ENCODE data around the gene PPP1R15A.

PPP1R15A gene

DNA sequence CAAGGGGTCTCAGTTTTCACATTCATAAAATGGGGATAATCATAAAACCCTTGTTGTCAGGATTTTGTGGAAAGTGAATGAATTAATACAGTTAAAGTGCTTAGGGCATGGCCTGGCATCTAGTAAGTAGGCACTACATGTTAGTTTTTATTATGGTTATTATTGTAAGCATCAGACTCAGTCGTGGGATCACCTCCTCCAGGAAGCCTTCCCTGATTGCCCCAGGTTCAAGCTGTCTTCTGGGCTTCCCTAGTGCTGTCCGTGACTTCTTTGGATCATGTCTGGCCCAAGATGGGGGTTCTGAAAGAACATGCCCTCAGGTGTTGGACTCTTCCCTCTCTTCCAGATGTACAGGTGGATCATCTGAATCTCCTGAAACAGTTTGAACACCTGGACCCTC lies 38.6 kb downstream of the PPP1R15A start:
- Histone ChIP-seq H4K20me1 (ENCODE audit: low read depth, low read length) (no peaks in the 10 kb centered on the region), H3K9me3 (ENCODE audit: insufficient read depth, low read length) (no peaks in the 10 kb centered on the region), H3K4me2 (ENCODE audit: low read depth, low read length, poor library complexity, severe bottlenecking) (no peak overlapping the region), H3F3A (ENCODE audit: insufficient read depth) (peaks cover 7% of the 10 kb centered on the region), H3K27me3 (ENCODE audit: low read length) (no peaks in the 10 kb centered on the region), H3K4me3 (ENCODE audit: insufficient read depth, low read length, poor library complexity, severe bottlenecking) (no peak overlapping the region), H3K36me3 (ENCODE audit: low read length) (0 out of 2 replicates have a peak, but pooled peaks cover 5% of the 10 kb centered on the region), H3K79me2 (ENCODE audit: insufficient read depth, low read length) (no peaks in the 10 kb centered on the region), H3K9me2 (replicated peaks; ENCODE audit: insufficient read depth, low read length) (no peaks in the 10 kb centered on the region), H3K27ac (ENCODE audit: low read depth, low read length) (no peak overlapping the region; the same call in 1 of the 2 replicates), H2AFZ (ENCODE audit: low read depth, low read length, severe bottlenecking) (no peak overlapping the region), H3K9ac (ENCODE audit: low read length) (no peak overlapping the region)
- TF ChIP-seq, protein P1, sequence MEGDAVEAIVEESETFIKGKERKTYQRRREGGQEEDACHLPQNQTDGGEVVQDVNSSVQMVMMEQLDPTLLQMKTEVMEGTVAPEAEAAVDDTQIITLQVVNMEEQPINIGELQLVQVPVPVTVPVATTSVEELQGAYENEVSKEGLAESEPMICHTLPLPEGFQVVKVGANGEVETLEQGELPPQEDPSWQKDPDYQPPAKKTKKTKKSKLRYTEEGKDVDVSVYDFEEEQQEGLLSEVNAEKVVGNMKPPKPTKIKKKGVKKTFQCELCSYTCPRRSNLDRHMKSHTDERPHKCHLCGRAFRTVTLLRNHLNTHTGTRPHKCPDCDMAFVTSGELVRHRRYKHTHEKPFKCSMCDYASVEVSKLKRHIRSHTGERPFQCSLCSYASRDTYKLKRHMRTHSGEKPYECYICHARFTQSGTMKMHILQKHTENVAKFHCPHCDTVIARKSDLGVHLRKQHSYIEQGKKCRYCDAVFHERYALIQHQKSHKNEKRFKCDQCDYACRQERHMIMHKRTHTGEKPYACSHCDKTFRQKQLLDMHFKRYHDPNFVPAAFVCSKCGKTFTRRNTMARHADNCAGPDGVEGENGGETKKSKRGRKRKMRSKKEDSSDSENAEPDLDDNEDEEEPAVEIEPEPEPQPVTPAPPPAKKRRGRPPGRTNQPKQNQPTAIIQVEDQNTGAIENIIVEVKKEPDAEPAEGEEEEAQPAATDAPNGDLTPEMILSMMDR (IDR thresholded peaks at IDR 0.05; ENCODE audit: insufficient read depth, low read length, poor library complexity, severe bottlenecking): no peak
- no peak for TF ChIP-seq EZH2phosphoT487 (conservative IDR thresholded peaks at IDR 0.05; ENCODE audit: low read length)

GRCh38 chr19:48913114-48913889 lies 41.1 kb downstream of the PPP1R15A start:
- H3K9me2 ChIP-seq (replicated peaks; ENCODE audit: insufficient read depth, low read length): no peaks in the 10 kb centered on the region
- no peak overlapping the region for H3K4me2 ChIP-seq (ENCODE audit: low read depth, low read length, poor library complexity, severe bottlenecking)
- no peaks in the 10 kb centered on the region for H4K20me1 ChIP-seq (ENCODE audit: low read depth, low read length)
- no peak overlapping the region for H3K4me3 ChIP-seq (ENCODE audit: insufficient read depth, low read length, poor library complexity, severe bottlenecking)
- H2AFZ ChIP-seq (ENCODE audit: low read depth, low read length, severe bottlenecking): no peak overlapping the region
- H3K27ac ChIP-seq (ENCODE audit: low read depth, low read length): no peak overlapping the region
- 0 out of 2 replicates have a peak, but pooled peaks cover 5% of the 10 kb centered on the region for H3K36me3 ChIP-seq (ENCODE audit: low read length)
- H3K9ac ChIP-seq (ENCODE audit: low read length): no peak overlapping the region
- no peaks in the 10 kb centered on the region for H3K79me2 ChIP-seq (ENCODE audit: insufficient read depth, low read length)
- H3F3A ChIP-seq (ENCODE audit: insufficient read depth): peaks cover 11% of the 10 kb centered on the region
- no peaks in the 10 kb centered on the region for H3K9me3 ChIP-seq (ENCODE audit: insufficient read depth, low read length)
- TF ChIP-seq EZH2phosphoT487 (conservative IDR thresholded peaks at IDR 0.05; ENCODE audit: low read length): no peak
- TF ChIP-seq, protein P1 (IDR thresholded peaks at IDR 0.05; ENCODE audit: insufficient read depth, low read length, poor library complexity, severe bottlenecking): no peak
- no peaks in the 10 kb centered on the region for H3K27me3 ChIP-seq (ENCODE audit: low read length)

DNA sequence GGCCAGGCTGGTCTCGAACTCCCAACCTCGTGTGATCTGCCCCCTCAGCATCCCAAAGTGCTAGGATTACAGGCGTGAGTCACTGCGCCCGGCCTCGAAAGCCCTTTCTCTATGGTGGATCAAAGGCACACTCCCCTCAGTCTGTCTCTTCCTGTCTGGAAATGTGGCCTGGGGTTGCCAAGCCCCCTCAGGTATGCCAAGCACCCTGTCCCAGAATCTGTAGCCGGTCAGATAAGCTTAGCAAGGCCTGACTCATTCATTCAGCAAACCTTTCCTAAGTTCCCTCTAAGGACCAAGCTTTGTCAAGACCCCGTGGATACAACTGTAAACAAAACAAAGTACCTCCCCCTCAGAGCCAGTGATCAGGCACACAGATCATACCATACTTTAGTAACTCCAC lies 42.0 kb downstream of the PPP1R15A start:
- H3K27ac ChIP-seq (ENCODE audit: low read depth, low read length): no peak overlapping the region
- no peak overlapping the region for H3K4me2 ChIP-seq (ENCODE audit: low read depth, low read length, poor library complexity, severe bottlenecking)
- H3K9ac ChIP-seq (ENCODE audit: low read length): no peak overlapping the region
- H3K27me3 ChIP-seq (ENCODE audit: low read length): no peaks in the 10 kb centered on the region
- 0 out of 2 replicates have a peak, but pooled peaks cover 5% of the 10 kb centered on the region for H3K36me3 ChIP-seq (ENCODE audit: low read length)
- H2AFZ ChIP-seq (ENCODE audit: low read depth, low read length, severe bottlenecking): no peak overlapping the region
- H3K4me3 ChIP-seq (ENCODE audit: insufficient read depth, low read length, poor library complexity, severe bottlenecking): no peak overlapping the region
- peaks cover 11% of the 10 kb centered on the region for H3F3A ChIP-seq (ENCODE audit: insufficient read depth)
- no peaks in the 10 kb centered on the region for H3K79me2 ChIP-seq (ENCODE audit: insufficient read depth, low read length)
- no peaks in the 10 kb centered on the region for H3K9me2 ChIP-seq (replicated peaks; ENCODE audit: insufficient read depth, low read length)
- TF ChIP-seq, protein P1 (IDR thresholded peaks at IDR 0.05; ENCODE audit: insufficient read depth, low read length, poor library complexity, severe bottlenecking): no peak
- no peak for TF ChIP-seq EZH2phosphoT487 (conservative IDR thresholded peaks at IDR 0.05; ENCODE audit: low read length)
- no peaks in the 10 kb centered on the region for H4K20me1 ChIP-seq (ENCODE audit: low read depth, low read length)
- no peaks in the 10 kb centered on the region for H3K9me3 ChIP-seq (ENCODE audit: insufficient read depth, low read length)
